Fibroblast of skin of back (primary cell): ENCODE measurements around the gene KCNJ2. TPM values are rescaled to one million over a fixed set of nuclear protein-coding genes. Genes with fewer than 3 reads are reported as not detected.

Experiments
- DNase-seq: peaks from one replicate; pipeline ENCODE4 v3.0.0-alpha.2; 2013
- polyA plus RNA-seq, 2 experiments: library from polyadenylated mRNA; unstranded; fragments of 120-200 nt; gene quantifications; one replicate each; pipeline ENCODE4 v1.2.1, GENCODE V29; 2013; ENCODE audit not compliant: insufficient read length in 2 of 2

KCNJ2 gene
- polyA plus RNA-seq (2013, experiment 1 of 2; ENCODE audit: insufficient read length): 0.19 TPM
- polyA plus RNA-seq (2013, experiment 2 of 2; ENCODE audit: insufficient read length): 0.10 TPM

- DNase-seq: peak; percentile 81
These were observed at the start of gene KCNJ2 for GRCh38 chr17:70168977-70169708. Gene KCNJ2, plus strand, starts transcription at chr17:70169532. Its CDS starts 5,508 bp downstream, at chr17:70175040.

- DNase-seq: no peak
These were observed 49.8 kb upstream of the KCNJ2 start for GRCh38 chr17:70119545-70119944.

GRCh38 chr17:70119983-70120382 is 49.3 kb upstream of the KCNJ2 start:
- peak; percentile 12 for DNase-seq

DNA sequence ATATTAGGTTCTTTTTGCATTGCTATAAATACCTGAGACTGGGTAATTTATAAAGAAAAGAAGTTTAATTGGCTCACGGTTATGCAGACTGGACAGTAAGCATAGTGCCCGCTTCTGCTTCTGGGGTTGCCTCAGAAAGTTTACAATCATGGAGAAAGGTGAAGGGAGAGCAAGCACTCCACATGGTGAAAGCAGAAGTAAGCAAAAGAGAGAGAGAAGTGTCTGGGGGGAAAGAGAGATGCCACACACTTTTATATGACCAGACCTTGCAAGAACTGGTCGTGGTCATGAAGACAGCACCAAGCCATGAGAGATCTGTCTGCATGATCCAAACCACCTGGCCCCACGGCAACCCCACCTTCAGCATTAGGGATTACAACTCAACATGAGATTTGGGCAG is 48.9 kb upstream of the KCNJ2 start:
- no peak for DNase-seq

GRCh38 chr17:70121126-70121525 is 48.2 kb upstream of the KCNJ2 start:
- DNase-seq: no peak

DNA sequence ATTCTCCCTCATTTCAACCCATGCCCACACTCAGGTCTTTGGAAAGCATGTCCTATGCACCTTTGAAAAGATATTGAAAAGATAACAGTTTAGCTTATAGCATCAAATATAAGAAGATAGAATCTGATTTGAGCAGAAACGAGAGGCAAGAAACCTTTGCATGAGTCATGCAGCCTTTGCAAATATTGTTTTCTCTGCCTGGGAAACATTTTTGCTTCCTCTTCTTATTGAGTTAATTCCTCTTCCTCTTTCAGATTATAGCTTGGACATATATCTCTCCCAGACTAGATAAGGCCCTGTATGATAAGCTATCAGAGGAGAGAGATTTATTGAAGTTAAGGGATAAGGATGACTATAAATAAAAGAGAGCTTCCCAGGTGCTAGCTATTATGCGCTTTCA is 46.1 kb upstream of the KCNJ2 start:
- DNase-seq: no peak

- DNase-seq: no peak
These were observed 44.6 kb upstream of the KCNJ2 start for GRCh38 chr17:70124723-70125122.

DNA sequence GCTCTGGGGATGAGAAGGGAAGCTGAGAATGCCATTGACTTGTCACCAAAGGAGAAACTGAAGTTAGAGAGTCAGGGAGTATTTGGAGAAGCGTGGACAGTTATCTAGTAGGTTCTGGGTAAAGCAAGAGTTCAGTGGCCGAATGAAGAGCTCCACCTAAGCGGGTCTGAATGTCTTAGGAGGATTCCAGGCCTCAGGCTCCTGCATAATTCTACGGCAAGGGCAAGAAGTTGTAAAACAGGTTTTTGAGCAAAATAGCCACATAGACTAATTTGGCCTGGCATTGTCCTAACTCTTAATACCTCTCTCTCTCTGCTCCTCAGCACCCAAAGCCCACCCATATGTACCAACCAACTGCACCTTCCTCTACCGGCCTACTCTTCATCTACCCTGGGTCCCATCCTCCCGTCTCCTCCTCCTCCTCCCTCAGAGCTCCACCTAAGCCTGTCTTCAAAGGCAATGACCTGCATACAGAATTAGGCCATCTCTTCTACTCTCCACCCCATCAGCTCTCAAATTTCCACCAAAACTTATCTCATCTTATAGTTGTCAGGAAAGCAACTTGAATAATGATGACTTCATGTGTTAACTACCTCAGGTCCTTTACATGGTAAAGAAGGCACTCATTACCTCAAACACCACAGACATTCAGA is 42.0 kb upstream of the KCNJ2 start:
- DNase-seq: no peak

DNA sequence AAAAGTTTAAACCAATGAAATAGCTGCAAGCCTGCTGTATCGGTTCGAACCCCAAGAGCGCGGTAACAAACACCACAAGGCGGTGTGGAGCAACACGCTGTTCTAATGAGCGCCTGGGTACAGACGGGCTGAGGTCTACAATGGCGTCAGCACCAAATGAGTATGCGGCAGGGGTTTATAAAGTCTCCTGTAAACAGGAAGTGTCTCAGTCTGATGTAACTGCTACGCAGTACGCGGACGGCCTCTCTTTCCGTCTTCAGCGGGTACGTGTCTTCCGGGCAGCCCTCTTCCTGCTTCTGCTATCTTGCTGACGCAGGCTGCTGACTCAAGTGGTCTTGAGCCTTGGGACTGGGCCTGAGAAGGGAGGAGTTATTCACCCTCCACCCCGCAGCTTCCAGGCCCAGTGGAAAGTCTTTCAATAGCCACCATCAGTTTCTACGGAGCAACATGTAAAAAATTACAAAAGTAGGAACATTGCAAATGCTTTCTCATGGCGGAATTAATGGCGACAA is 40.5 kb upstream of the KCNJ2 start:
- no peak for DNase-seq

DNA sequence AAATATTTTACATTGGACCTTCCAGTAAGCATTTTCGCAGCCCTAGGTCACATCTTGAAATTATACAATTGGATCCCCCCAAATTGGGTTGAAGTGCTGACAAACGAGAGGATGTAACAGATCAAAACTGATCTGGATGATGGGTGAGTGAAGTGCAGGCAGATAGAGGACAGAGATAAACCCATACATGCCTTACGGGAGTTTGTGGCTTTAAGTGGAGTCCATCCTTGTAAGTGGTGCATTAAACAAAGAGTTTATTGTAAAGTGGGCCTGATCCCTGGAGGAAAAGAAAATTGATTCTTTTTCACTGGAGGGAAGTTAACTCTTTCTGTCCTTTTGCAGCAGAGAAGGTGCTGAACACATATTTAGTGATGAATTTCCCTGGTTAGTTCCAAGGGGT is 39.0 kb upstream of the KCNJ2 start:
- no peak for DNase-seq

- DNase-seq: no peak
These were observed 36.8 kb upstream of the KCNJ2 start for GRCh38 chr17:70132505-70132904.

DNA sequence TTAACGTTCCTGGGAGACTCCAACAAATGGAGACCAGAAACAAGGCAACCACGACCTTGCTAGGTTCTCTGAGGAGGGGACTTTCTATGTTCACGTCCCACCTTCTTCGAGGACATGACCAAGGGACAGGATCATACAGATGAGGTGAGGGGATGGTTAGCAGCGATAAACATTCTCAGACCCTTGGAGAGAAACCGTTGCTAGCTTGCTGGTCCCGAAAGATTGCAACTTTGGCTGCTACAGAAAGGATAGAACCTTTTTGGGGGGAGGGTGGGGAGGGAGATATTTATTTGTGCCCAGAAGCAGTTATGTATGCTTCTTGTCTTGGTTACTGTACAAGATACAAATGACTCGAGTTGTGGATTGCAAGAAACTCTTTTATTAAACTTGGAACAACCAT is 35.3 kb upstream of the KCNJ2 start:
- no peak for DNase-seq

GRCh38 chr17:70134777-70135176 is 34.6 kb upstream of the KCNJ2 start:
- no peak for DNase-seq

DNA sequence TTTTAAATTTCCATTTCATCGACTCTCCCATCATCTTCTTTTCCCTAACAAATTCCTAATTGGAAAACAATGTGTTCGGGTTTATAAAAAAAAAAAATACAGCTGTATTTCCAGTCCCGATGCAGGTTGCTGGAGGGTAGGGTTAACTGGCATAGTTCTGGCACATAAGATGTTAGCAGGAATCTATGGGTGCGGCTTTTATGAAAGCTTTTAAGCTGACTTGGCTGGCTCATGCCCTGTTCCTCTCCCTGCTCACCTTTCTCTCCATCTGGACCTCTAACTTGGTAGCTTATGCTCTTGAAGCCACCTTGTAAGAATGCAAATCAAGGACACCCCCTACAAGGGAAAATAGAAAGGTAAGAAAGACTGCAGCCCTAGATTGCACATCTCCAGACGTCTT is 33.2 kb upstream of the KCNJ2 start:
- DNase-seq: no peak

DNA sequence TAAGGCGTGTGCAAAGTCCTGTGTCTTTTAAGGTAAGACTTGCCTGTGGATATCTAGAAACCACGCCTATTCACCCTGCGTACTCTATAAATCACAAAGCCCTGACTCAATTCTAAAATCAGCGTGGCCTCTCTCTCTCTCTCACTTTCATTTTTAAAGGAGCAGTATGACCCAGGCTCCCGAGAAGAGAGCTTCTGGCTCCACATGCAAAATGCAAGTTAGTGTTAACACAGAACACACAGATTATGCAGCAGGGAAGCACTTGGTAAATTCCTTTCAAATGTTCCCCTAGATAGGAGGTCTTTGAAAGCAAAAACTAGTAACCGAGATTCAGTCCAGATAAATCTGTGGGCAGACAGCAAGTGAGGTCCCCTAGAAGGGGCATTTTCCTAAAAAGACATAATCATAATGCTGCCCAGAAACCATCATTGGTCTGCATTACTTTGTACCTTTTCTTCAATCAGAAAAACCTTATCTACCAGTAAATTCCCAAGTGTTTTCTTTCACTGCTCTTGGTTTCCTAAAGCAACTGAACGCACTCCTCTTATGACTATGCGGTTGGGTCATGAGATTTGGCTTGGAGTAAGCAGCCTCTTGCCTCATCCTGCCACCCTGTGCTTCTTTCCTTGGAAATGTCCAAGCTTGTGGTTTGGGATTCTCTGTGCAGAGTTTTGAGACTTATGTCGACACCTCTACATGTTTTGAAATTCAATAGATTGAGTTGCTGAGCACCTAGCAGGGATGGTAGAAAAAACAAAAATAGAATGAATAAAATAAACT is 31.7 kb upstream of the KCNJ2 start:
- peak; percentile 69 for DNase-seq

DNA sequence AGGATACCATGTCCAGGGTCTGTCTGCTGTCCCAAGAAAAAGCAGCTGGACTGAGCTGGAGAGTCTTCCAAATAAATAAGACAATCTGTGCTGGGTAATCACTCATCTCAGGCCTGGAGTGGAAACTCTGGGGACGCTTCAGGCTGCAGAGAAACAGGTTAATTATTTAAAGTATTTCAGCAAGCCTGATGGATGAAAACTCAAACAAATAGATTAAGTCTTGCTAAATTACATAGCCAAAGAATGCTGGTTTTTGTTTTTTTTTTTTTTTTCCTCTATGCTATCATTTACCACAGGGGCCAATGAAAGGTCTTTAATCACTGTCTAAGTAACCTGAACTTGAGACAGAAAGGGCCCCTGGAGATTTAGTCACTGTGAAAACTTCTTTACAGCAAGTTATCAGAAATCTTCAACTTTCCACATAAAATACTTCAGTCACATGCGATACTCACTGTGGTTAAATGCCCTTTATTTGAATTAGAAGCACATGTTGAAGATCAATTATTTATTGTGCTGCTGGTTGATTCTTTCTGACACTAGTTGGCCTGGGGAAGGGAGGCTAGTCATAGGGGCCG is 31.0 kb upstream of the KCNJ2 start:
- DNase-seq: peak; percentile 22

DNA sequence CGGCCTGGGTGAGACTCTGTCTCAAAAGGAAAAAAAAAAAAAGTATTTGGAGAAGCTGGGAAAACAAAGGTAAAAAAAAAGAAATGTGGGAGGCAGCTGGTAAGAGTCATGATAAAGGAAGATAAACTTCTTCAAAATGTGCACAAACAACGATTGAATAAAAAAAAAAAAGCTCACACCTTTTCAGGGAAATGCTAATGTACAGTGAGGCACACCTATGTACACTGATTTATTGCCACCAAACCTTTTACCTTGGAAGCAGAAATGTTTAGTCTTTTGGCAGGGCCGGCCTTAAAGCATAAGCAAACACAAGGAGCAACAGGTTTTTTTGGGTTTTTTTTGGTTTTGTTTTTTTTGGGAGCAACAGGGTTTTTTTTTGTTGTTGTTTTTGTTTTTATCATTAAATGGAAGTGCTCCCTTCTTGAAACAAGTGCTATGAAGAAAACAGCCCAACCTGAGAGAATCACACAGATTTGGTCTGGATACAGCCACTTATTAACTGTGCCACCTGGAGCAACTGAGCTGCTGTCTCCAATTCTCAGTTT is 29.8 kb upstream of the KCNJ2 start:
- DNase-seq: no peak

GRCh38 chr17:70144260-70144846 is 25.0 kb upstream of the KCNJ2 start:
- DNase-seq: peak; percentile 39

- no peak for DNase-seq
These were observed 16.1 kb upstream of the KCNJ2 start for GRCh38 chr17:70153210-70153609.

DNA sequence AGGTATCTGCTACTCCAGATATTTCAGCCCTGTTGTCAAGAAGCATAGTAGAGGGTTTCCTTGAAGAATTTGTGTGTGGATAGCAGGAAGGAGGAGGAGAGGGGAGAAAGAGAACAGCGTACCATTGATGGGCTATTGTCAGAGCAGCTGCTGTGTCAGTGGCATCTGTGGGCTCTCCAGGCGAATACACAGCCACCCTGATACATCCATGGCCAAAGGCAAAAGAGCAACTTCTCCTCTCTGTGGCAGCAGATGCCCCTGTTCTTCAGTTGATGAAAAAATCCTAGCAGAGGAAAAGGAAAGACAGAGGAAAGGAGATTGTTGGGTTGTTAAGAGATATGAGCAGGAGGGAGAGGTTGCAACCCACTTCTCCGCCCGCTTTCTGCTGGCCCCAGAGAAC is 12.2 kb upstream of the KCNJ2 start:
- no peak for DNase-seq

- DNase-seq: no peak
These were observed 11.2 kb upstream of the KCNJ2 start for GRCh38 chr17:70158180-70158579.

DNA sequence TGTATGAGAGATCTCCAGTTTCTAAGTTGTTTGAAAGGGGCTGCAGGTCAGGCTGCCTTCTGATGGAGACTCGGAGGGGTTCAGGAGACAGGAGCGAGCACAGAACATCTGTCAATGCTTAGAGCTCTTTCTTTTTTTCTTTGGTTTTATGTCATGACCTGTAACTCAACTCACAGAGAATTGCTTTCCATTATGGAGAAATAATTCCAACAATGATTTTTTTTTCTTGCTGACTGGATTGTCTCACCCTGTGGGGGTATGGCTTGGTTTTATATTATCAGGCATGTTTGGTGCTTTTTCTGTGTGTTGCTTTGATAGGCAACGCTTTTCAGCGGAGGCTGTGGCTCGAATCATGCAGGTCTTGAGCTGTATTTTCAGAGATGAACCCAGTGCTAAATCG is 10.7 kb upstream of the KCNJ2 start:
- DNase-seq: no peak
